ENCODE results near the gene AXIN1.
"Not testable (repeated sequence)": the region's sequence is repeated elsewhere in the genome, so short reads cannot be mapped to it uniquely, and the experiment has no call there.

AXIN1 gene

GRCh38 chr16:367333-367903 lies 14.9 kb upstream of the AXIN1 start:
- H3K4me3 ChIP-seq (ENCODE audit: low read length): no peak overlapping the region
- no peak for DNase-seq (ENCODE audit: low read depth)
- TF ChIP-seq, protein P1, sequence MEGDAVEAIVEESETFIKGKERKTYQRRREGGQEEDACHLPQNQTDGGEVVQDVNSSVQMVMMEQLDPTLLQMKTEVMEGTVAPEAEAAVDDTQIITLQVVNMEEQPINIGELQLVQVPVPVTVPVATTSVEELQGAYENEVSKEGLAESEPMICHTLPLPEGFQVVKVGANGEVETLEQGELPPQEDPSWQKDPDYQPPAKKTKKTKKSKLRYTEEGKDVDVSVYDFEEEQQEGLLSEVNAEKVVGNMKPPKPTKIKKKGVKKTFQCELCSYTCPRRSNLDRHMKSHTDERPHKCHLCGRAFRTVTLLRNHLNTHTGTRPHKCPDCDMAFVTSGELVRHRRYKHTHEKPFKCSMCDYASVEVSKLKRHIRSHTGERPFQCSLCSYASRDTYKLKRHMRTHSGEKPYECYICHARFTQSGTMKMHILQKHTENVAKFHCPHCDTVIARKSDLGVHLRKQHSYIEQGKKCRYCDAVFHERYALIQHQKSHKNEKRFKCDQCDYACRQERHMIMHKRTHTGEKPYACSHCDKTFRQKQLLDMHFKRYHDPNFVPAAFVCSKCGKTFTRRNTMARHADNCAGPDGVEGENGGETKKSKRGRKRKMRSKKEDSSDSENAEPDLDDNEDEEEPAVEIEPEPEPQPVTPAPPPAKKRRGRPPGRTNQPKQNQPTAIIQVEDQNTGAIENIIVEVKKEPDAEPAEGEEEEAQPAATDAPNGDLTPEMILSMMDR (conservative IDR thresholded peaks at IDR 0.05; ENCODE audit: low read depth, low read length): no peak

DNA sequence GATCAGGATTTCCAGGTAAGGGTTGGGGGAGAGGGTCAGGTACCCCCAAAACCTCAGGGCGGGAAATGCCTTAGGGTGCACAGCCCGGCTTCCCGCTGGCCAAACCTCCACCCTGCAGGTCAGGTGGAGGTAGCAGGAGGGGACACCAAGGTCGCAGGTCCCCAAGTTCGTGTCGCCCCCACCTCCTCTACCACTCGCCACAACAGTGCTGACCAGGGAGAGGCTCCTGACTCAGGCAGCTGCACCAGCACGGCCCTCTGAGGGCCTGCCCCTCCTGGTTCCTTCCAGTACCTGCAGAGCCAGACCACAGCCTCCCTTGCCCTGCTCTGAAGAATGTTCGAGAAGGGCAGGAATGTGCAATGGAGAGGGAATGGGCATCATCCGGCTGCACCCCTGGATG lies 14.0 kb upstream of the AXIN1 start:
- TF ChIP-seq, protein P1 (conservative IDR thresholded peaks at IDR 0.05; ENCODE audit: low read depth, low read length): no peak
- no peak for DNase-seq (ENCODE audit: low read depth)
- H3K4me3 ChIP-seq (ENCODE audit: low read length): no peak overlapping the region

- TF ChIP-seq, protein P1 (conservative IDR thresholded peaks at IDR 0.05; ENCODE audit: low read depth, low read length): no peak
These were observed 12.3 kb upstream of the AXIN1 start for GRCh38 chr16:364595-365491.

DNA sequence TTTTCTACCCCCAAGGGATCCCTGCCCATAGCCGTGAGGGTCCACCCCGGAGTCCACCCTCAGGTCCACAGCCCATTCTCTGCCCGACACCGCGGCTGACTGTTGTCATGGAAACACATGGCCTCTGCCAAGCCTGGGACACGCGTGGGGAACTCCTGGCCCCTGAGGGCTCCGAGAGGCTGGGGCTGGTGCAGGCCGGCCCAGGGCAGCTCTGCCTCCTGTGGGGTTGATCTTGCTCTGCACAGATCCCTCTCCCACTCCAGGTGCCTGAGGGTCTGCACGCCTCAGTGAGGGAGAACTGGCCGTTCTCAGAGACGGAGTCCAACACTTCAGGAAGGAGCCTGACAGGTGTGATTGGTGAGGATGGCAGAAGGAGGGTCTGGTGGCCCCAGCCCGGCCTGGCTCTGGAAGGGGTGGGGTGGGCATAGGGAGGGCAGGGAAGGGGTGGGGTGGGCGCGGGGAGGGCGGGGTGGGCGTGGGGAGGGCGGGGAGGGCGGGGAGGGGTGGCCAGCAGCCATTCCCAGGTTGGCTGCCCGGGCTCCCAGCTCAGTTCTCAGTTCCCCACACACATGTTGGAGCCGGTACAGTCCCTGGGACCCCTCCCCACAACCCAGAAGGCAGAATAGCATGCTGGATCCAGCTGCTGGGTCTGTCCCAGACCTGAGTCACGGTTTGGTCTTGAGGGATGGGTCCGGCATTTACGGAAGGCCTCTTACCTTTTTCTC lies 11.4 kb upstream of the AXIN1 start:
- TF ChIP-seq, protein P1 (conservative IDR thresholded peaks at IDR 0.05; ENCODE audit: low read depth, low read length): no peak
- H3K4me3 ChIP-seq (ENCODE audit: low read length): no peak overlapping the region
- no peak for DNase-seq (ENCODE audit: low read depth)

More at GRCh38 chr16:364595-365491, 12.3 kb upstream of the AXIN1 start:
- DNase-seq (ENCODE audit: low read depth): no peak
- no peak overlapping the region for H3K4me3 ChIP-seq (ENCODE audit: low read length)

GRCh38 chr16:363110-363765 lies 10.7 kb upstream of the AXIN1 start:
- TF ChIP-seq, protein P1 (conservative IDR thresholded peaks at IDR 0.05; ENCODE audit: low read depth, low read length): no peak
- no peak for DNase-seq (ENCODE audit: low read depth)
- no peak overlapping the region for H3K4me3 ChIP-seq (ENCODE audit: low read length)

- not testable (repeated sequence) for DNase-seq (ENCODE audit: low read depth); H3K4me3 ChIP-seq (ENCODE audit: low read length)
These were observed 10.1 kb upstream of the AXIN1 start for GRCh38 chr16:362702-362999.

Data from retinal pigment epithelial cell (primary cell).